A673 (cell line): ENCODE data around the gene PARN. TPM values are rescaled to one million over a fixed set of nuclear protein-coding genes. Genes with fewer than 3 reads are reported as not detected.

Experiments
- BruUV-seq: library from RNA; stranded (reverse); fragments of 400-500 nt; replicated peaks from 2 replicates; lab custom pipeline; 2021; lab: Mats Ljungman, UMichigan
- CTCF ChIA-PET: fragments of 300-600 bp; sonication (Branson Sonifier 250); formaldehyde crosslinking; loops from one replicate; lab custom pipeline; 2022; ENCODE audit warnings: antibody characterized with exemption; lab: Charles Lee
- POLR2A ChIA-PET: fragments of 300-600 bp; sonication (Branson Sonifier 250); formaldehyde crosslinking; loops from one replicate; lab custom pipeline; 2022; ENCODE audit warnings: antibody characterized with exemption; ENCODE audit not compliant: low non-redundant PET; lab: Charles Lee
- DNase-seq: peaks from one replicate; pipeline ENCODE4 v3.0.0-alpha.2; 2015; ENCODE audit warnings: low spot score
- H3K27ac ChIP-seq: fragments of 200-600 bp; sonication (generic); 2 replicates; pipeline ENCODE4 v1.5.1; 2016; ENCODE audit warnings: mixed run types, low read depth, mild to moderate bottlenecking, mixed read lengths, antibody characterized with exemption, low read length; ENCODE audit not compliant: poor library complexity, severe bottlenecking
- H3K27me3 ChIP-seq: fragments of 200-600 bp; sonication (generic); replicated peaks from 2 replicates; pipeline ENCODE4 v1.6.1; 2017; ENCODE audit warnings: mixed run types, low read depth, mild to moderate bottlenecking, mixed read lengths, antibody characterized with exemption, low read length; ENCODE audit not compliant: insufficient read depth, poor library complexity
- H3K36me3 ChIP-seq: fragments of 200-600 bp; sonication (generic); 2 replicates; pipeline ENCODE4 v1.6.1; 2016; ENCODE audit warnings: mixed run types, mild to moderate bottlenecking, mixed read lengths, antibody characterized with exemption, low read length; ENCODE audit not compliant: insufficient read depth, poor library complexity, severe bottlenecking
- H3K4me1 ChIP-seq: fragments of 200-600 bp; sonication (generic); 2 replicates; pipeline ENCODE4 v1.6.1; 2017; ENCODE audit warnings: mixed run types, mild to moderate bottlenecking, mixed read lengths, antibody characterized with exemption, low read length; ENCODE audit not compliant: insufficient read depth, poor library complexity, severe bottlenecking
- H3K4me3 ChIP-seq: fragments of 200-600 bp; sonication (generic); 2 replicates; pipeline ENCODE4 v1.5.1; 2016; ENCODE audit warnings: low read depth, mixed run types, mild to moderate bottlenecking, mixed read lengths, low read length; ENCODE audit not compliant: poor library complexity, severe bottlenecking
- H3K9me3 ChIP-seq: fragments of 200-600 bp; sonication (generic); 2 replicates; pipeline ENCODE4 v1.6.1; 2016; ENCODE audit warnings: mixed run types, low read depth, mild to moderate bottlenecking, mixed read lengths, antibody characterized with exemption, low read length; ENCODE audit not compliant: poor library complexity, severe bottlenecking
- CTCF ChIP-seq: fragments of 300-800, 200-600 bp; sonication (generic); conservative IDR thresholded peaks from 2 replicates; pipeline ENCODE4 v1.5.1; 2017; ENCODE audit warnings: low read depth, mild to moderate bottlenecking, antibody characterized with exemption, low read length, moderate library complexity, mixed read lengths
- EZH2 ChIP-seq: fragments of 200-600 bp; sonication (generic); IDR thresholded peaks from 2 replicates; pipeline ENCODE4 v1.6.1; 2017; ENCODE audit warnings: borderline replicate concordance, low read depth, mild to moderate bottlenecking, mixed read lengths, antibody characterized with exemption, low read length; ENCODE audit not compliant: poor library complexity, severe bottlenecking
- intact Hi-C: fragments of 100-400 bp; cut with micrococcal nuclease; formaldehyde crosslinking; loops from one replicate; pipeline ENCODE4 v1.10.0; 2022; ENCODE audit not compliant: unreplicated experiment
- total RNA-seq: library from RNA; stranded (reverse); gene quantifications from 2 replicates; pipeline ENCODE4 v1.2.3, GENCODE V29; 2021

Gene PARN
- total RNA-seq, 1 experiment from 2014 or later, result 37.5 TPM

GRCh38 chr16:14564861-14565687 is 65.0 kb downstream of the PARN start:
- Histone ChIP-seq H3K4me1 (peaks cover 21% of the 10 kb centered on the region), H3K27me3 (no peaks in the 10 kb centered on the region), H3K27ac (peak overlapping the region; percentile 35), H3K36me3 (no peaks in the 10 kb centered on the region), H3K9me3 (no peaks in the 10 kb centered on the region), H3K4me3 (no peak overlapping the region)
- no peak for TF ChIP-seq EZH2
- TF ChIP-seq CTCF, result no peak
- CTCF ChIA-PET, result no interaction called here
- peak; percentile 42 for DNase-seq
- no TSS peak for BruUV-seq
- POLR2A ChIA-PET, result no interaction called here
- intact Hi-C loops, result no loop called here

DNA sequence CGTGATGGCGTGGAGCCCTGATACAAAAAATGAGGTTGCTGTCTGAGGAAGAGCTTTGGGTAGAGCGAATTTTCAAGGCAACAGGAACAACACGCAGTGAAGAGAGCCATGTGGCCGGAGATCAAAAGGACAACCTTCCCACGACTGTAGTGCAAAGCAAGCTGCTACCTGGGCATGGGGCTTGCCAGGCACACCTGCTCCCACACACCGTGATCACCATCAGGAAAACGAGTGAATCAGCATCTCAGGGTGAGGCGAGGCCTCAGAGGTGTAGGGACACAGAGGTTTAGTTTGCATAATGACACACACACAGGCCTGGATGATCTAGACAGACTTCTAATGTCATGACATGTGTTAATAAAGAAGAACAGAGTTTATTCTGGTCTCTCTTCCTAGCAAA is 65.7 kb downstream of the PARN start:
- H3K36me3 ChIP-seq, result no peaks in the 10 kb centered on the region
- H3K27ac ChIP-seq, result no peak overlapping the region
- intact Hi-C loops, result no loop called here
- TF ChIP-seq CTCF, result no peak
- TF ChIP-seq EZH2, result no peak
- no peaks in the 10 kb centered on the region for H3K9me3 ChIP-seq
- H3K27me3 ChIP-seq, result no peaks in the 10 kb centered on the region
- BruUV-seq, result no TSS peak
- ChIA-PET POLR2A (no interaction called here), CTCF (no interaction called here)
- H3K4me1 ChIP-seq, result peaks cover 21% of the 10 kb centered on the region
- no peak for DNase-seq
- no peak overlapping the region for H3K4me3 ChIP-seq

DNA sequence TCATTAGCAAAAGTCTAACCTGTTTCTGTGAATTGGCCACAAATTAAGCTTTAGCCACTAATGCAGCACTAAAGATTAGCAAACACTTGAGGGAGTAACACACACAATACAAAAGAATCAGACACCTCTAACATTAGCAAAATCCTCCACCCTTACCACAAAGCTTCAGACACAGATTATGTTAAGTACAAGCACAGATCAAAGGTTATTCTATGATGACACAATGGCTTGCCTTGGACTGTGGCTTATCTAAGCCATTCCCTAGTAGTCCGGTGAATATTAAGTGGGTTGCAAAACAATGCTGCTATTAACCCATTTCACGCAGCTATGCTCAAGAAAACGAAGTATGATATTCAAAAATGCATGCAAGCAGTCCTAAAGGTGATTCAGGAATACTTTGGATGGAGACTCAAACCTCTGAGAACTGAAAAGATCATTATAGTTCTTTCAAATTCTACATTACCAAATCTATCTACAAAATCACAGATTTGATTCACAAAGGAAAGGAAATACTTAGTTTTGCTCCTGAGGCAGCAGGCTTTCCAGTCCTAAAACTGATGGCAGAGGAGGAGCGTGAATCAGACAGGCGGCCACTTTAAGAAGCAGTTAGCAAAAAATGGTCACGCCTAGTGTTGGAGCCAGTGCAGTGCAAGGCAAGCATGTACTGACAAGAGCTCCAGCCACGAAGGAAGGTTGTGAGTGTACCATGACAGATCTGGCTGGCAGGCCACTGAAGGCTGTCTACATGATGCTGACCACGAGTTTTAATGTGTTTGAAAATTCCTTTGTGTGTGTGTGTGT is 67.2 kb downstream of the PARN start:
- H3K36me3 ChIP-seq, result peaks cover under 1% of the 10 kb centered on the region
- H3K9me3 ChIP-seq, result no peaks in the 10 kb centered on the region
- H3K4me1 ChIP-seq, result peaks cover 21% of the 10 kb centered on the region
- ChIA-PET POLR2A (interaction anchor here (0.5 kb wide), 1 partner anchor 14 kb away, joined by 3 read pairs; no protein-coding TSS in a partner anchor), CTCF (interaction anchor here (0.6 kb wide), 1 partner anchor 237 kb away, joined by 3 read pairs; no protein-coding TSS in a partner anchor)
- no peak overlapping the region for H3K4me3 ChIP-seq
- DNase-seq, result peak; percentile 15
- TF ChIP-seq EZH2, result no peak
- no TSS peak for BruUV-seq
- intact Hi-C loops, result no loop called here
- H3K27me3 ChIP-seq, result no peaks in the 10 kb centered on the region
- H3K27ac ChIP-seq, result no peak overlapping the region
